ENCODE data around the gene TFDP1.

The TFDP1 gene

GRCh38 chr13:113650731-113651148, 66.2 kb downstream of the TFDP1 start:
- no peak for DNase-seq (ENCODE audit: low read depth)
- TF ChIP-seq CTCF (IDR thresholded peaks at IDR 0.05; ENCODE audit: insufficient read depth, low read depth, low read length, missing control alignments), result no peak
- no peak overlapping the region for H3K4me3 ChIP-seq (ENCODE audit: low read depth, low read length)

- no peak for DNase-seq (ENCODE audit: low read depth)
- H3K4me3 ChIP-seq (ENCODE audit: low read depth, low read length), result no peak overlapping the region
- no peak for TF ChIP-seq CTCF (IDR thresholded peaks at IDR 0.05; ENCODE audit: insufficient read depth, low read depth, low read length, missing control alignments)
These were observed 67.2 kb downstream of the TFDP1 start for GRCh38 chr13:113651511-113652403.

- DNase-seq (ENCODE audit: low read depth), result no peak
- H3K4me3 ChIP-seq (ENCODE audit: low read depth, low read length), result no peak overlapping the region
- no peak for TF ChIP-seq CTCF (IDR thresholded peaks at IDR 0.05; ENCODE audit: insufficient read depth, low read depth, low read length, missing control alignments)
These were observed 68.1 kb downstream of the TFDP1 start for GRCh38 chr13:113652404-113653263.

GRCh38 chr13:113653264-113654174, 69.0 kb downstream of the TFDP1 start:
- no peak for DNase-seq (ENCODE audit: low read depth)
- no peak overlapping the region for H3K4me3 ChIP-seq (ENCODE audit: low read depth, low read length)
- no peak for TF ChIP-seq CTCF (IDR thresholded peaks at IDR 0.05; ENCODE audit: insufficient read depth, low read depth, low read length, missing control alignments)

GRCh38 chr13:113654175-113654560, 69.6 kb downstream of the TFDP1 start:
- no peak for TF ChIP-seq CTCF (IDR thresholded peaks at IDR 0.05; ENCODE audit: insufficient read depth, low read depth, low read length, missing control alignments)
- H3K4me3 ChIP-seq (ENCODE audit: low read depth, low read length), result no peak overlapping the region
- no peak for DNase-seq (ENCODE audit: low read depth)

- TF ChIP-seq CTCF (IDR thresholded peaks at IDR 0.05; ENCODE audit: insufficient read depth, low read depth, low read length, missing control alignments), result no peak
- no peak for DNase-seq (ENCODE audit: low read depth)
These were observed 70.2 kb downstream of the TFDP1 start for GRCh38 chr13:113654591-113655345.

More at GRCh38 chr13:113654591-113655345, 70.2 kb downstream of the TFDP1 start:
- no peak overlapping the region for H3K4me3 ChIP-seq (ENCODE audit: low read depth, low read length)

Data from GM12865 (cell line).